ENCODE measurements around the gene SSR4.
A peak's percentile ranks its signal among the peaks of the same experiment; 100 is the strongest.

SSR4 gene

DNA sequence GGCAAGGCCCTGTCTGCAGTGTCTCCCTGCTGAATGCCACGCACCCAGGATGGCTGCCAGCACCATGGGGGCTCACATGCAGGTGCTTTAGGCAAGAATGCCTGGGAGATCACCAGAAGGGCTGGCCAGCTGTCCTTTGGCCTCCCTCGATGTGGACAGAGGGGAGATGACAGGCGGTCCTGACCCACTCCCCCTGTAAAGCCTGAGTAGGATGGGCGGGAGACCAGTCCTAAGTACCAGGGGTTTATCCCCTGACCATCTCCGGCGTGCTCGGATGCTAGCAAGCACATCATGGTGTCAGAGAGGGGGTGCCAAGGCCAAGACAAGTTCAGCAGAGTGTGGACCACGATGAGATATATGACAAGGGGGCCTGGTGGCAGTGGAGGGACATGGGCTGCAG, 30.6 kb downstream of the SSR4 start:
- no peak for DNase-seq
- intact Hi-C loops (cut with DNase I) = loop anchor here (10.0 kb wide), 1 partner anchor 60 kb away; the partner anchor contains the start of gene L1CAM

GRCh38 chrX:153827016-153827415, 32.5 kb downstream of the SSR4 start:
- no peak for DNase-seq
- intact Hi-C loops (cut with DNase I) = loop anchor here (10.0 kb wide), 1 partner anchor 58 kb away; the partner anchor contains the start of gene L1CAM

DNA sequence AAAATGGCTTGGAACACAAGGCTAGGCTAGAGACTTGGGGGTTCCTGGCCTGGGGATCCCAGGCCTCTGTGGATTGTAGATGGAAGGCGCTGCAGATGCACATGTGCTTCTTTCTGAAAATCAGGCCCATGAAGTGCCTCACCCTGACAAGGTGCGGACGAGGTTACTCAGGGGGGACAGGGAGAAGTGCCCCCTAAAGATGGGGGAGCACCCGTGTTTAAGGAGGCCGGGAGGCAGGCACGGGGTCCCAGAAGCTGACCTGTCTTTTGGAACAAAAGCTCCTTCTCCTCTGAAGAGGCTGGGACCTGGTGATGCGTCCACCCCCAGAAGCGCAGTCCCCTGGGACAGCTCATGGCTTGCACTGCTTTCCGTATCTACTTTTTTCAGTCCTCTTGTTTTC, 33.4 kb downstream of the SSR4 start:
- no peak for DNase-seq
- intact Hi-C loops (cut with DNase I) = loop anchor here (10.0 kb wide), 1 partner anchor 57 kb away; the partner anchor contains the start of gene L1CAM

DNA sequence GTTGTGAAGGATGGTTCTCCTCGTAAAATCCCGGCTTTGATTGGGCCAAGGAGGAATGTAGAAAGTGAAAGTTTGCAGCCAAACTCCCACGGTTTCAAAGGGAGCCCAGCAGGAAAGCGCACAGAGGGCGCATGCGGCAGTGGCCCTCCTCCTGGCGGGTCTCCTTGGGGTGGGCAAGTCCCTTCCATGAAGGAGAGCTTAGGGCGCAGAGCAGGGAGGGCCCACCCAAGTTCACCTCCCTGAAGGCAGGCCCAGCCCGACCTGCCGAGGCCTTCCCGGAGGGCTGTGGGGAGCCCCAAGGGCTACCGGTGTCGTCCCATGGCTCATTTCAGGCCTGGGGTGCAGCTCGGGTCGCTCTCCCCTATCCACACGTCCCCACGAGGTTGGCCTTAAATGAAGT, 33.8 kb downstream of the SSR4 start:
- DNase-seq = no peak

GRCh38 chrX:153828723-153829548, 34.5 kb downstream of the SSR4 start:
- intact Hi-C loops (cut with DNase I) = loop anchor here (10.0 kb wide), 1 partner anchor 56 kb away; the partner anchor contains the start of gene L1CAM
- peak in 1 of 10 donors; percentile 84 for DNase-seq

More for the DNA sequence above, 33.8 kb downstream of the SSR4 start:
- intact Hi-C loops (cut with DNase I) = loop anchor here (10.0 kb wide), 1 partner anchor 56 kb away; the partner anchor contains the start of gene L1CAM

DNA sequence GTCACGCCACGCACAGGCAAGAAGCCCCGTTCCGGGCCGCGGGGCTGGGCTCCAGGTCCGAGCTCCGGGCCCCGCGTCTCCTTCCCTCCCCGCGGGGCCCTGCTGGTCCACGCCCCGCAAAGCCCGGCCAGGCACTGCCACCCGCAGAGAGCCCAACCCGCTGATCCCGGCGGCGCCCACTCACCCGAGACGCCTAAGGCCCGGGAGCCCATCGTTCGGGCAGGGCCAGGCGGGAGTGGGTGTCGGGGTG, 35.0 kb downstream of the SSR4 start:
- DNase-seq = no peak
- intact Hi-C loops (cut with DNase I) = loop anchor here (10.0 kb wide), 1 partner anchor 55 kb away; the partner anchor contains the start of gene L1CAM

DNA sequence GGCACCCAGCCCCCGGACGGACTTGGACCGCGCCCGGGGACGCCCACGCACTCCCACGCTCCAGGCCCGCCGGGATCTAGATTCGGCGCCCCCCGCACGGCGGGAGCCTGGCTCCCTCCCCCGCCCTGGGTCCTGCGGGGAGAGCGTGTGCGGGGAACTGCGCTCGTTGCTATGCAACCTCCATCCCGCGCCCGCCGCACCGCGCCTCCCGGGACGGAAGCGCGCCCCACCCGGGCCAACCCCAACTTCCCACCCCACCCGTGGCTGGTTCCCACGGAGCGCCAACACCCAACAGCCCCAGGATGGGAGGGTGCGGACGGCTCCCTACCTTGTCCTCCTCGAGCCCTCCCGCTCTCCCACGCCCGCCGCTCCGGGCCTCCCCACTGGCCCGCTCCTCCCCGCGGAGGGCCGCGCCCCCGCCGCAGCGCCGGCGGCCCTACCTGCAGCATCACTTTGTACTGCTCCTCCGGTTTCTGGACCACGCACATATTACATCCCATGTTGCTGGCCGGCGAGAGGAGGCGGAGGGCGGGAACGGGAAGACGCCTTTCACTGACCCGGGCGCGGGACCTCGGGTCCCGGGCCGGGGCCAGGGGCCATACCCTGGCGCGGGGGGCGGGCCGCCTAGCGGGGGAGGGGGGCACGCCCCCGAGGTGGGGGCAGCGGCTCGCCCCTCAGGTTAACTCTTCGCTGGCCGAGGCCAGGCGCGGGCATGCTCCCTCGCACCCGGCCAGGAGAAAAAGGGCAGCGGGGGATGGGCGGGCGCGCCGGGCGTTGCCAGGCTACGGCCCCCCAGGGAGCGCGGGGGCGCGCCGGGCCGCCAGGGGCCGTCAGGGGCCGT, 35.6 kb downstream of the SSR4 start, which contains the start of gene PDZD4:
Gene PDZD4 (minus strand): TSS at position 746 of the 841 bp plus-strand sequence. CDS start 246 bp downstream, at position 500.
- DNase-seq = peak in 2 of 10 donors; percentile 81 to 86
- intact Hi-C loops (cut with DNase I) = loop anchor here (10.0 kb wide), 1 partner anchor 55 kb away; the partner anchor contains the start of gene L1CAM

- DNase-seq = peak in 1 of 10 donors; percentile 21
- intact Hi-C loops (cut with DNase I) = no loop called here
Measured at GRCh38 chrX:153830640-153831428, 36.4 kb downstream of the SSR4 start.

GRCh38 chrX:153831429-153832150, 37.1 kb downstream of the SSR4 start:
- intact Hi-C loops (cut with DNase I) = no loop called here

GRCh38 chrX:153832728-153833127, 38.3 kb downstream of the SSR4 start:
- intact Hi-C loops (cut with DNase I) = no loop called here
- no peak for DNase-seq

More at GRCh38 chrX:153831429-153832150, 37.1 kb downstream of the SSR4 start:
- peak in 1 of 10 donors; percentile 81 for DNase-seq

GRCh38 chrX:153836921-153837320, 42.5 kb downstream of the SSR4 start:
- intact Hi-C loops (cut with DNase I) = no loop called here
- DNase-seq = no peak

- no peak for DNase-seq
- intact Hi-C loops (cut with DNase I) = no loop called here
Measured at GRCh38 chrX:153844509-153845082, 50.1 kb downstream of the SSR4 start.

DNA sequence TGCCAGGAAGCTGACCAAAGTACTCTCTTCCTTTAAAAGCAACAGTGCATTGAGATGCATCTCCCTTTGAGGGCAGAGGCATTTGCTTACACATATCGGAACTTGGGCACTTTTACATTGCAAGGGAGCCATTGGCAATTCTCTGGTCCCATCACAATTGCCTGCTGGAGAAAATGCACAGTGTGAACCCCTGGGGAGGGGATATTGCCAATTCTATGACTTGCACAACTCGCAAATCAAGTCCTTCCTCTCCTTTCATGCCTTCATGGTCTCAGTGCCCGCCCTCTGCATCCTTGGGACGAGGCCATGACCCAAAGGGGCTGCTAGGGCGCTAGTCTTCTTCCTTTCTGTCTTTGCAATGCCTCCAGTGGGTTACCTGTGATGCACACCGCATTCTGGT, 50.7 kb downstream of the SSR4 start:
- DNase-seq = no peak
- intact Hi-C loops (cut with DNase I) = no loop called here

- intact Hi-C loops (cut with DNase I) = no loop called here
- no peak for DNase-seq
Measured at GRCh38 chrX:153845842-153846241, 51.4 kb downstream of the SSR4 start.

All from posterior cingulate gyrus (tissue), 11 donors.